NCI-H226 (cell line): ENCODE results near the gene WWTR1.

ENCODE experiments used
- DNase-seq: peaks from one replicate; pipeline ENCODE4 v3.0.0-alpha.2; 2015

WWTR1 gene

GRCh38 chr3:149654188-149654601 lies 3.6 kb downstream of the WWTR1 start:
- DNase-seq = peak; percentile 23

DNA sequence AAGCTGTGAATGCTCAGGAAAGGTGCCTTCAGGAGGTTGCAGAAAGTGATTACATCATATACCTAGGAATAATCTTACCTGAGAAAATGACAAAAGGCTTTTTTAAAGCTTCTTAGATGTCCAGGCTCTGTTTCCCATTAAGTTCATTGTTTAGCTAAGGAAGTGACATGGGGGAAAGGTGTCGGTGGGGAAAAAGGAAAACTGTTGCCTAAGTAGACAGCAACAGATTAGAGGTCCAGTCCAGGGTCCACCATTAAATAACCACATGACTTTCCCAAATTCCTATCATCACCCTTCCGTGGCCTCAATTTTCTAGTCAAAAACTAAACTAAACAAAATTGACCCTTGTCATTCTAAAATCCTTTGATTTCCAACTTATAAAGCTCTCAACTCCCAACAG lies 4.3 kb downstream of the WWTR1 start:
- no peak for DNase-seq

DNA sequence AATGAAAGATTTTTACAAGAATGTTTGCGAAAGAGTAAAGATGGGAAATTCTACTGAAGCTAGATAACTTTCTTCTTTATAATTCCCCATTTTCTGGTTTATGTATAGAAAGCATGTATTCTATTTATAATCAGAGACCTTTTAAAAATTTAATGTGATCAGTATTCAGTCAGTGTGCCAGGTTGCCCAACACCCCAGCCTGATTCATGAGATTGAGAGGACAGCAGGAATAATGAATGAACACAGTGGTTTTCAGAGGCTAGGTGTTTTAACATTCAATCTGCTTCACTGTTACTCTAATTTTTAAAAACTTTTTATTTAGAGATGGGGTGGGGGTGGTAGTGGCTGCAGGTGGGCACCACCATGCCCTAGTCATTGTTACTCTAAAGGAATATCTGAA lies 4.7 kb downstream of the WWTR1 start:
- DNase-seq = no peak

DNA sequence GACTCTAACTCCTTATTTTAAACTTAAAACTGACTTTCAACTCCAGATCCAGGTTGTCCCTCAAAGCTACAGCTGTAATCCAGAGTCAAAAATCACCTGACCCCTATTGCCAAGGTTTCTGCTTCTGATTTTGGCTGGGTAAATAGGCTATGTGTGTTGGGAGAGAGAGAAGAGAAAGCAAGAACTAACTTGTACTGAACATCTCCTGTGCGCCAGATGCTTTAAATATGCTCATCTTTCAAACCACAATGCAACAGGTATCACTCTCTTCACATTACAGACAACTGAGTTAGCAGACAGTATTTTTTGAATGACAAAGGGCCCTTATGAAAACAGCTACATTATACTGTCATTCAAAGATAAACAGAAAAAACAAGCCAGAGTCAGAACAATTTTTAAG lies 7.0 kb downstream of the WWTR1 start:
- DNase-seq = no peak

GRCh38 chr3:149648525-149648924 lies 9.3 kb downstream of the WWTR1 start:
- DNase-seq = peak; percentile 61

DNA sequence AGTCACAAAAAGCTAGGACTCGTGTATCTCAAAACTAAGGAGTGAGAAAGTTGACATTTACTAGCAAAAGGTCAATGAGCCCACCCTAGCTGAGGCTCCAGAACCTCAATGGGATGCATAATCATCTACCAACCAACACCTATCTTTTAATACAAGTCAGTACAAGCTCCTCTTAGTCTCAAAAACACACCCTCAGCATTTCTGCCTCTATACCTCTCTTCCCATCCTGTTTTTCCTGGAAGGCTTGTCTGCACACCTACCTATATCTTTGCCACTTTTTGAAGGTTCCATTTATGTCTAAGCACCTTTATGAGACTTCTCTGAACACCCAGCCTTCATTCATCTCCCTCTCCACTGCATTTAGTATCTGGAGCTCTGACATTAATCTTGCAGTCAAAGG lies 10.0 kb downstream of the WWTR1 start:
- DNase-seq = no peak

DNA sequence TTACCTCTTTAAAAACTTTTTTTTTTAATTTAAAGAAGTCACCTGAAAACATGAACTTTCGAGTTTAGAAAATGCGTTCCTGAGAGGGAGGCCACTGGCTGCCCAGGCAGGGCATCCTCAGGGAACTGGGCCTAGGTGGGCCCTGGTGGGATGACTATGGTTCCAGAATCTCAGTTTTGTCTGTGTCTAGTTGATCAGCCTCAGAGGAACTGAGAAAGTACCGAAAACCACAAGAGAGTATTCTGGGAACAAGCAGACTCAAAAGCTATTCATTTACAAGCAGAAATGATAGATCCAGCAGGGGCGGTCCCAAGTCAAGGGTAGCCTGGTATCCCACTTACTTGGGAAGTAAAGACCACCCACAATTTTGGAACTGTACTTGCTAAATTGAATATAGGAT lies 10.5 kb downstream of the WWTR1 start:
- no peak for DNase-seq

- DNase-seq = no peak
Measured at GRCh38 chr3:149646181-149646766, 11.6 kb downstream of the WWTR1 start.

- DNase-seq = no peak
Measured at GRCh38 chr3:149643963-149644362, 13.9 kb downstream of the WWTR1 start.

DNA sequence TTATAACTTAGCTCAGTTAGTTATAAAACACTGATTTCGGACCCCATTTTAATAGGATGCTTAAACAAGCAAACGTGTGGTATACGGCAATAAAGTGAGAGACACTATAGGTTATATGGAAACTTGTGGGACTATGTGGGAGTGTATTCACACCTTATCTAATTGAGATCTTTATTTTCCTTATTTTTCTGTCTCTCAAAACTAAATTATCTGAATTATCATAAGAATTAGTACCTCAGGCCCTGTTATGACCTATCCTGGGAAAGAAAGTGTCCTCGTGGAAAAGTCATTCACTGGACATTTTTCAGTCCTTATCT lies 14.4 kb downstream of the WWTR1 start:
- DNase-seq = no peak

DNA sequence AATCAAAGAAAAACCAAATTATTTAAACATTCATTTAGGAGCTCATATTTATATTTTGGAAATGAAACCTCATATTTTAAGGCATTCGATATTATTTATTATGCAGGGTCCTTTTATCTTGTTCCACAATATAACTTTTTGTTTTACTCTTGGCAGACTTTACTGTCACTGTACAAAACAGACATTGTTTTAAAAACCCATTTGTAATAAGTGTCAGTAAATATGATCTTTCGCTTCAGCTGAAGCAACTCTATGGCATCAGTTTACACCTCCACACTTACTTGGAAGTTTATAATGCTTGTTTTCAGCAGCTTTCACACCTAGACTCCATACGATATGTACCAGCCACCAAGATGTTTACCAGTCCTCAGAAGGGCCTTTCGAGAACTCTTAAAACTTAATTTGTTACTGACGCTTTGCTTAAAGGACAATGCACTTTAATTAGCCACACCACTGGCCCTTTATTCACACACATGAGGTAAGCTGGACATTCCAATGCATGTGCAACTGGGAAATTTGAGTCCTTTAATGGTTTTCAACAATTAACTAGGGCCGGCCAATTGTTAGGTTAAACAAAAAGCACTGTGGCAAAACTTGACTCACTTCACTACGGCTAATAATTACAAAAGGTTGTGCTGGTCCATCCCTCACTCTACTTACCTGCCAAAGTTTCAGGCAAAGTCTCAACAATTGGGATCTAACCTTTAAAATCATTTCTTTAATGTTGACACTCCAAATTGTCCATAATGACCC lies 16.7 kb downstream of the WWTR1 start:
- DNase-seq = no peak

DNA sequence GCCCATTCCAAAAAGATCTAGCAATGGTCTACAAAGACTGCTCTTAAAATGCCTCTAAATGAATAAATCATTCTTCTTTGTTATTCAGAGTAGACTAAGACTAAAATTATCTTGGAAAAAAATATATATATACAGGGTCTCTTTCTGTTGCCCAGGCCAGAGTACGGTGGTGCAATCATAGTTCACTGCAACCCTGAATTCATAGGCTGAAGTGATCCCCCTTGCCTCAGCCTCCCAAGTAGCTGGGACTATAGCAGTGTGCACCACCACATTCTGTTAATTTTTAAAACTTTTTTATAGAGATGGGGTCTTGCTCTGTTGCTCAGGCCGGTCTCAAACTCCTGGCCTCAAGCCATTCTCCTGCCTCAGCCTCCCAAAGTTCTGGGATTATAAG lies 18.7 kb downstream of the WWTR1 start:
- DNase-seq = no peak

GRCh38 chr3:149638228-149639092 lies 19.4 kb downstream of the WWTR1 start:
- no peak for DNase-seq

DNA sequence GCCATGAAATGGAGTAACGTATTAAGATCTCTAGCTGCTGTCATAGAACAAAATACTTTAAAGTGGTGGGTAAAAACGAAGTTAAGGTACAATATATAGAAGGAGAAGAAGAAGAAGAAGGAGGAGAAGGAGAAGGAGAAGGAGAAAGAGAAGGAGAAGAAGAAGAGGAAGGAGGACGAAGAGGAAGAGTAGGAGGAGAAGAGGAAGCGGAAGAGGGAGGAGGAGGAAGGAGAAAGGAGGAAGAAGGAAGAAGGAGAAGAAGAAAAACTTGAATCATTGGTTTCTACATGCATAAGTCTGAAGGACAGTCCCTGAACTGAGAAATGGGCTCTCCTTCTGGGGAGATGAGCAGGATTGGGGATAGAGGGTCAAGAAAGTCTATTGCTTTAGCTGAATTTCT lies 22.4 kb downstream of the WWTR1 start:
- no peak for DNase-seq

- DNase-seq = no peak
Measured at GRCh38 chr3:149634573-149634972, 23.3 kb downstream of the WWTR1 start.

DNA sequence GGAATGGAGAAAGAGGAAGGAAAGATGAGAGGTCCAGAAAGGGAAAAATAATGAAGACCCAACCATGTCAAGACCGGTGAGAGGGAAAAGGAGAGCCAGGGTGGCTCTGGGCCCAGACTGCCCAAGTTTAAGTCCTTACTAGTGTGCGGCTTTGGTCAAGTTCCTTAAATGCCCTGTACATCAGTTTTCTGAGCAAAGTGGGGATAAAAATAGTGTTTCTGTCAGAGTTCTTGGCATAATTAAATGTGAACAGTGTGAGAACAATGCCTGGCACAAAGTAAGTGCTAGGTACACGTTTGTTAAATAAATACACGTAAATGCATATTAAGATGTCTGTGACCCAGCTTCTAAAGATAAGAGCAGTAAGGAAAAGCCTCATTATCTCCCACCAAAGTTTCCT lies 23.8 kb downstream of the WWTR1 start:
- DNase-seq = no peak

- DNase-seq = no peak
Measured at GRCh38 chr3:149632225-149632624, 25.6 kb downstream of the WWTR1 start.

DNA sequence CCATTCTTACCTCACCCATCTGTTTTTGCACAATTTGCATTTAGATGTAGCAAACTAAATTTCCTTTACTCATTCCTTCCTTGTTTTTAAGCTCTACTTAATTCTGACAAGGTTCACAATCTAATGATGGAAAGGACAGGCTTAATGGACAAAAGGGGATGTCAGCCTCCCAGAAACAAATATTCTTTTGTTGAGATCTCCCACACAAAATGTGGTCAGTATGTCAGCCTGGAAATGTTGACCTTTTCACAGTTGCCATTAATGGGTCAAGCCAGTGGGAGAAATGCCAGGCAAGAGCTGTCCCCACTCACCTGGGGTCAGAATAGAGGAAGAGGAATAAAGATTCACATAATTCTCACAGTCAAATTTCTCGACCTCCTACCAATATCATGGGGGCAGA lies 27.0 kb downstream of the WWTR1 start:
- DNase-seq = no peak

DNA sequence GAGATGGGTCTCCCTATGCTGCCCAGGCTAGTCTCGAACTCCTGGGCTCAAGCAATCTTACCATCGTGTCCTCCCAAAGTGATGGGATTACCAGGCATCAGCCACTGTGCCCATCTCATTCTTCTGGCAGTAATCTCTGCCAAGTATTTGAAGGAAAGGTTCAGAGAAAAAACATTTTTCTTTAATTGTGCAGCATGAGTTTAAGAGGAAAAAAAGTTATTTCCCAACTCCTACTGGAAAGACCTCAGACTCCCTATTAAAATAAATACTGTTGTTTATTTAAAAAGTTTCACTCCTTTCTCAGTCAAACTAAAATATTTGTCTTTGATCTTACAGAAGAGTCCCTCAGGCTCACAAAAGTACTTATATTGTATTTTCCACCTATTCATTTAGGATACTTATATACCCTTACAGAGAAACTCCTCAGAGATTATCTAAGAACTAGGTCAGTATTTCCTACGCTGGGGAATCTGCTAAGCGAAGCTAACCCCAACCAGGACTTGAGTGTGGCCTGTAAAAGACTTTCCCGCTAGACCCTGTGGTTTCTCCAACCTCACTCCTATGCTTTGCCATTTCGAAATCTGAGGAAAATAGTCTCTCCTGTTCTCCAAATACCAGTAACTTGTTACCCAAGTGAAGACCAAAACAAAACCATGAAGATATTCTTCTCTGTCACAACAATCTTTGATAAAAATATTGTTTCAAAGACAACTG lies 28.7 kb downstream of the WWTR1 start:
- DNase-seq = no peak

DNA sequence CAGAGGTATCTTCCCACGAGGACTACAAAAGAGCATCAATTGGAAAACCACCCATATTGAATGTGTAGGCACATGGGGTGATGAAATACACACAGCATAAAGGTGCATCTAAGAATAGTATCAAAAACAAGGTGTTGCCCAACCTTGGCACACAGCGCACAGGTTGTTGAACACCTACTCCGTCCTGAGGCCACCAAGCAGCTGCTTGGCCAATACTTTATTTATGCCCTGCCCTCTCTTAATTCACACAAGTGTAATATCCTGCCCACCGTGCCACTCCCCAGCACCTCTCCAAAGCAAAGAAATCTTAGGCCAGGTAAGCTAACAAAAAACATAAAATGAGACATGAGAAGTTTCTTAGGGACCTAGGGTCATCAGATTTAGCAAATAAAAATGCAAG lies 31.2 kb downstream of the WWTR1 start:
- no peak for DNase-seq

DNA sequence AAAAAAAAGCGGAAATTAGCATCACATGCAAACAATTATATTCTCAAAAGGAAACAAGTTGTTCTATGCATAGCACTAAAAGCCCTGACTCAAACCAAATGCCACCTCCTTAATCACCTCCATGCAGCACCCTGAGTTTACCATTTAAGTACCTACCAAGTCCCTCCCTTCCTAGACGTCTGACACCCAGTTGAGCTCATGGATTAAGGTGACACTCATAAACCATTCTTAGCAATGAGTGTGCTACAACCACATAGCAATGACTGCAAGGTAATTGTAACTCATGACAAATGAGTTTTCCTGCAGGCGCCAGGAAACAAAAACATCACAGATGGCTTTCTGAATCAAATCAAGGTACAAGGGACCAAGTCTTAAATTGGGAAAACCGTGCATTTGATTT lies 32.0 kb downstream of the WWTR1 start:
- DNase-seq = no peak

- no peak for DNase-seq
Measured at GRCh38 chr3:149623824-149624223, 34.0 kb downstream of the WWTR1 start.

GRCh38 chr3:149621218-149622005 lies 36.4 kb downstream of the WWTR1 start:
- peak; percentile 65 for DNase-seq
